ENCODE data around the gene ASB1. TPM values are rescaled to one million over a fixed set of nuclear protein-coding genes. Genes with fewer than 3 reads are reported as not detected.

ASB1 gene
- total and polyA plus RNA-seq, 9 of the 15 experiments (the other 6 are each of a cell fraction or from before 2014, with no cell fraction given) = 6.3 to 37.7 (median 23.9) TPM

DNA sequence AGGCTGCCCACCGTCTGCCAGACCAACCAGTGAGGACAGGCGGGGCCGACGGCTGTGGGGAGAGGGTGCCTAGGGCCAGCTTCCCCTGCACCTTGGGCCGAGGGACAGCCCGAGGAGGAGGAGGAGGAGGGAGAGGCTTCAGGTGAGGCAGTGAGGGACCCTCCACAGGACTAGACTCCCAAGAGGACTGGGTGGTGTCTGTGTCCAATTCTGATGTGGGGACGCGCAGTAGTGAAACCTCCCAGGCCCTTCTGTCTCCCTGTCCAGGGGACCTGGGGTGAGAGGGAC lies 19.8 kb upstream of the ASB1 start (continued):
- no peak for TF ChIP-seq U2AF1 (optimal IDR thresholded peaks at IDR 0.05; ENCODE audit: low read depth, low read length)

DNA sequence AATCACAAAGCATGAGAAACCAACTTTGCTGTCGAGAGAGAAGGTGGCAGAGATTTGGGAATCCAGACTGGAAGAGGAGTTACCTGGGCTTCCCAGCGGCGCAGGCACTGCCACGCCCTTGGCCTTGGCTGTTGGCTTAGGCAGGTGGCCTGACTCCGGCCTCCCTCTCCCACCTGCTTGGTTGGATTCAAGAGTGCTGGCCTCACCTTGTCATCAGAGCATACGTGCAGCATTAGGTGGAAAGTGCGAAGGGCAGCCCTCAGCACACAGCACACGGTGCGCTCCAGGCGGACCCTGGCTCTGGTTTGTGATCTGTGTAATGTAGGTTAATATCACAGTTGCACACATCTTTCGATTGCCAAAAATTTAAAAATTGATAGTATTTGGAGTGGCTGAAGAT lies 19.2 kb upstream of the ASB1 start:
- intact Hi-C loops (cut with micrococcal nuclease) = no loop called here
- ChIA-PET CTCF (ENCODE audit: low intra/inter-chr PET ratio) (no interaction called here), POLR2A (no interaction called here)
- Histone ChIP-seq H3K9ac (ENCODE audit: insufficient read depth in 1 of 2, low read depth in 2 of 2, low read length in 2 of 2) (peak overlapping the region in 1 of 2 experiments; percentile 56; a peak in 1 of 4 replicates), H3K79me2 (ENCODE audit: control insufficient read depth, insufficient read depth, low read length) (no peaks in the 10 kb centered on the region), H4K20me1 (replicated peaks; ENCODE audit: control insufficient read depth, insufficient read depth, low read length) (no peaks in the 10 kb centered on the region), H3K4me3 (no peak overlapping the region), H3K27ac (ENCODE audit: extremely low read depth, low read depth, low read length) (no peak overlapping the region), H3K4me2 (ENCODE audit: insufficient read depth, low read length) (no peak overlapping the region), H3K9me1 (ENCODE audit: control insufficient read depth, insufficient read depth, low read length) (no peaks in the 10 kb centered on the region), H3K9me3 (replicated peaks; ENCODE audit: control insufficient read depth, insufficient read depth, low read depth, low read length) (no peaks in the 10 kb centered on the region), H3K4me1 (replicated peaks in 1 of 2; ENCODE audit: control insufficient read depth in 2 of 2, insufficient read depth in 2 of 2, low read length in 2 of 2) (peaks cover 0 to 16% of the 10 kb centered on the region in 2 experiments; a peak in 2 of 5 replicates), H3K36me3 (ENCODE audit: control insufficient read depth, insufficient read depth, low read length) (no peaks in the 10 kb centered on the region), H2AFZ (ENCODE audit: low read depth, low read length) (no peak overlapping the region), H3K27me3 (ENCODE audit: control insufficient read depth in 2 of 2, insufficient read depth in 2 of 2, low read length in 2 of 2) (no peaks in the 10 kb centered on the region)
- no peak for TF ChIP-seq ZNF707 (CRISPR knock-in tag; conservative IDR thresholded peaks at IDR 0.05)
- no peak for TF ChIP-seq ZNF140 (CRISPR knock-in tag; IDR thresholded peaks at IDR 0.05)
- no peak for TF ChIP-seq ZSCAN32 (CRISPR knock-in tag; IDR thresholded peaks at IDR 0.05)
- TF ChIP-seq ZSCAN29 (IDR thresholded peaks at IDR 0.05) = no peak
- no peak for TF ChIP-seq RBBP5 (IDR thresholded peaks at IDR 0.05; ENCODE audit: borderline replicate concordance, insufficient read depth, low read length, poor library complexity, severe bottlenecking)
- TF ChIP-seq PHTF2 (CRISPR knock-in tag; IDR thresholded peaks at IDR 0.05) = no peak
- TF ChIP-seq U2AF1 (optimal IDR thresholded peaks at IDR 0.05; ENCODE audit: low read depth, low read length) = no peak
- no peak for TF ChIP-seq CC2D1A (IDR thresholded peaks at IDR 0.05)
- no peak for TF ChIP-seq FOS (IDR thresholded peaks at IDR 0.05; ENCODE audit: extremely low read depth, insufficient read length)
- TF ChIP-seq TRIM28 (IDR thresholded peaks at IDR 0.05) = no peak
- TF ChIP-seq CREB1 (IDR thresholded peaks at IDR 0.05) = no peak
- no peak for TF ChIP-seq CREB1 (CRISPR knock-in tag; IDR thresholded peaks at IDR 0.05)
- in situ Hi-C loops (cut with MboI) = no loop called here
- no peak for DNase-seq (ENCODE audit: extremely low read depth in 1 of 4, low spot score in 3 of 4)
- BruUV-seq (replicated peaks) = no TSS peak
- no peak for FAIRE-seq
- 82% methylated on average over 4 of the region's 11 CpGs for WGBS (ENCODE audit: insufficient coverage, low coverage, missing lambda C conversion rate)
- no peak for ATAC-seq
